Smooth muscle cell of the pulmonary artery (primary cell): ENCODE data around the gene PCDH18. TPM values are rescaled to one million over a fixed set of nuclear protein-coding genes. Genes with fewer than 3 reads are reported as not detected.

ENCODE experiments used
- total RNA-seq: library from RNA; depleted of rRNA; stranded (reverse); fragments of >200 nt; gene quantifications from 2 replicates; pipeline ENCODE4 v1.2.3, GENCODE V29; 2014

PCDH18 gene
- 29.1 and 119 TPM in 2 replicates for total RNA-seq

GRCh38 chr4:137531986-137532868 lies at the start of gene PCDH18:
Gene PCDH18, minus strand, starts transcription at chr4:137532494. Its CDS starts 406 bp downstream, at chr4:137532088.

